ENCODE results near the gene KAZALD1.
A peak's percentile ranks its signal among the peaks of the same experiment; 100 is the strongest.

KAZALD1 gene

GRCh38 chr10:101047268-101047667 lies 14.5 kb upstream of the KAZALD1 start:
- Histone ChIP-seq H3K4me3 (ENCODE audit: low read length) (no peak overlapping the region), H2AFZ (ENCODE audit: low read depth, low read length) (no peak overlapping the region), H3K9me3 (ENCODE audit: insufficient read depth, low read length) (no peaks in the 10 kb centered on the region), H3K4me2 (ENCODE audit: low read length) (no peak overlapping the region), H4K20me1 (ENCODE audit: insufficient read depth, low read length) (no peaks in the 10 kb centered on the region), H3K79me2 (ENCODE audit: low read length) (no peaks in the 10 kb centered on the region), H3K36me3 (replicated peaks; ENCODE audit: low read depth, low read length) (no peaks in the 10 kb centered on the region), H3K4me1 (ENCODE audit: low read length) (peaks cover 15% of the 10 kb centered on the region), H3K9ac (ENCODE audit: low read length) (no peak overlapping the region), H3K27me3 (ENCODE audit: low read depth, low read length) (no peaks in the 10 kb centered on the region), H3K27ac (ENCODE audit: low read length) (no peak overlapping the region)
- TF ChIP-seq, protein P1, sequence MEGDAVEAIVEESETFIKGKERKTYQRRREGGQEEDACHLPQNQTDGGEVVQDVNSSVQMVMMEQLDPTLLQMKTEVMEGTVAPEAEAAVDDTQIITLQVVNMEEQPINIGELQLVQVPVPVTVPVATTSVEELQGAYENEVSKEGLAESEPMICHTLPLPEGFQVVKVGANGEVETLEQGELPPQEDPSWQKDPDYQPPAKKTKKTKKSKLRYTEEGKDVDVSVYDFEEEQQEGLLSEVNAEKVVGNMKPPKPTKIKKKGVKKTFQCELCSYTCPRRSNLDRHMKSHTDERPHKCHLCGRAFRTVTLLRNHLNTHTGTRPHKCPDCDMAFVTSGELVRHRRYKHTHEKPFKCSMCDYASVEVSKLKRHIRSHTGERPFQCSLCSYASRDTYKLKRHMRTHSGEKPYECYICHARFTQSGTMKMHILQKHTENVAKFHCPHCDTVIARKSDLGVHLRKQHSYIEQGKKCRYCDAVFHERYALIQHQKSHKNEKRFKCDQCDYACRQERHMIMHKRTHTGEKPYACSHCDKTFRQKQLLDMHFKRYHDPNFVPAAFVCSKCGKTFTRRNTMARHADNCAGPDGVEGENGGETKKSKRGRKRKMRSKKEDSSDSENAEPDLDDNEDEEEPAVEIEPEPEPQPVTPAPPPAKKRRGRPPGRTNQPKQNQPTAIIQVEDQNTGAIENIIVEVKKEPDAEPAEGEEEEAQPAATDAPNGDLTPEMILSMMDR (IDR thresholded peaks at IDR 0.05; ENCODE audit: low read depth, low read length) = no peak
- TF ChIP-seq EZH2phosphoT487 (IDR thresholded peaks at IDR 0.05; ENCODE audit: low read depth) = no peak

DNA sequence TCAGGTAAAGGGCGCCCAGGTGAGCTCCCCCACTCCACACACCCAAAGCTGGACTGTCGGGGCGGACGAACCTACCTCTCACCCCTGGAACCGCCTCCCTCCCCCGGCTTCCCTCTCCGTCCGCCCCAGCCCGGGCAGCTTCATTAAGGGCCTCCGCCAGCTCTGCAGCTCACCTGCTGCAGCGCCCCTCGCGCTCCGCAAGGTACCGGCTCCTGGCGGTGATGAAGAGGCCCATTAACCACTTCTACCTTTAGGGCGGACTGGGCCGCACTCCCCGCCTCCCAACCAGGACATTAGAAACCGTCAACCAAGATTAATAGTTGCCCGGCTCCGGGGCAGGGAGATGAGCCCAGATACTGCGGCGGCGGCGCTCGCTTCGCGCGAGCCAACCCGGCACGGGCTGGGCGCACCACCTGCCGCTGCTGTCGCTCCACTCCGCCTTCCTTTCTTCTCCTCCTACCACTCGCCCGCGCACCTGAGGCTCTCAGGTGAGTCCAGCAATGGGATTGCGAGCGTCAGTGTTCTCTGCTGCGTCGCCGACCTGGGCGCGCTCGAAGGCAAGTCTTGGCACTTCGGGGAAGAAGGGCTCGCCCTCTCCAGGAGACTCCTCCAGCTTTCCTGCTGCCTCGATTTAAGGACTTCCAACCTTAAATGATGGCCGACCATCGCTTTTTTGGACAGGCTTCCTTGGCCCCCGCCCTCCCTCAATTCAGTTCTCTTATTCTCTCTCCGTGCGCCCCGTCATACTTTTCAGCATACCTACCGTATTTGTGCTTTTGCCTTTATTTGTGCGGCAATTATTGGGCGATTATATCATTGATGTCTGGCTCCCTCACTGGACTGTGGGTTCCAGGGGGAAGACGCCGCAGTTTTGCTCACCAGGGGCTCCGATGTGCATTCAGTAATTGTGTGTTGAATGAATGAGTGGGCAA lies 13.6 kb upstream of the KAZALD1 start:
- H3K4me3 ChIP-seq (ENCODE audit: low read length) = no peak overlapping the region
- no peak overlapping the region for H3K9ac ChIP-seq (ENCODE audit: low read length)
- peaks cover 11% of the 10 kb centered on the region for H3K4me1 ChIP-seq (ENCODE audit: low read length)
- no peak overlapping the region for H3K4me2 ChIP-seq (ENCODE audit: low read length)
- no peak overlapping the region for H3K27ac ChIP-seq (ENCODE audit: low read length)
- H2AFZ ChIP-seq (ENCODE audit: low read depth, low read length) = no peak overlapping the region
- H4K20me1 ChIP-seq (ENCODE audit: insufficient read depth, low read length) = no peaks in the 10 kb centered on the region
- TF ChIP-seq, protein P1 (IDR thresholded peaks at IDR 0.05; ENCODE audit: low read depth, low read length) = no peak
- TF ChIP-seq EZH2phosphoT487 (IDR thresholded peaks at IDR 0.05; ENCODE audit: low read depth) = no peak
- no peaks in the 10 kb centered on the region for H3K36me3 ChIP-seq (replicated peaks; ENCODE audit: low read depth, low read length)
- no peaks in the 10 kb centered on the region for H3K79me2 ChIP-seq (ENCODE audit: low read length)
- no peaks in the 10 kb centered on the region for H3K27me3 ChIP-seq (ENCODE audit: low read depth, low read length)
- no peaks in the 10 kb centered on the region for H3K9me3 ChIP-seq (ENCODE audit: insufficient read depth, low read length)

DNA sequence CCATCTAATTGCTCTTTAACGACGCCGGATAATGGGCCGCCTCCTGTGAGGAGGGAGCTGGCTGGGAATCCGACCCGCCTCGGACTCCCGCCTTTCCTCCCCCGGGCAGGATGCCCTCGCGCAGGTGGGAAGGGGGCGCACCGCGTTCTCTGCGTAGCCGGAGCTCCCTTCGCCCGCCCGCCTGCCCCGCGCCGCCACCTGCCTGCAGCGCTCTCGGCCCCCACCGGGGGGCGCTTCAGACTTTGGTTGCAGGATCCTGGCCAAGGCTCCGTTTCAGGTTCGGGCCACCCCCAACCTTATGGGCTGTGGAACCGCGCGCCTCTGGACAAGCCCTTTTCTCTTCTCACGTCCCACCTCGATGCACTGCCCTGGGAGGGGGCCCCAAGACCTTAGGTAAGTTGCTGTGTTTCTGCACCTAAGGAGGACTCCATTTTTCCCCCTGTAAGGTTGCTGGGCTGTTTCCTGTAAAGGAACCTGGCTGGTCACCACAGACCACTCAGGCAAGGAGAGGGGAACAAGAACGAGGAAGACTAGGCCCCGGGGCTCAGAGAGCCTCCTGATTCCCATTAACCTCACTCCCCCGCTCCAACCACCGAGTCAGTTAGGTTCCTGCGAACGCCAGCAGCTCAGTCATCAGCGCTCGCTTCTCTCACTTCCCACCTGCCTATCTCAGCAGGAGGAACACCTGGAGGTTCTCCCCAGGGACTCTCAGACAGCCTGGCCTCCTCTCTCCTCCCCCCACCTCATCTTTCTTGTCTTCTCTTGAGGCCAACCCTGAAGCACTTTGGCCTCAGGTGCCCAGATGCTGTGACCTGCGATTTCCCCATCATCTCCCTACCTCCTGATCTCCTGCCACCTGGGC lies 11.3 kb upstream of the KAZALD1 start:
- Histone ChIP-seq H3K27ac (ENCODE audit: low read length) (no peak overlapping the region), H3K4me2 (ENCODE audit: low read length) (peak overlapping the region; percentile 97), H3K4me3 (ENCODE audit: low read length) (peak overlapping the region; percentile 81)

More for the DNA sequence above, 11.3 kb upstream of the KAZALD1 start:
- TF ChIP-seq, protein P1 (IDR thresholded peaks at IDR 0.05; ENCODE audit: low read depth, low read length) = peak; percentile 68
- no peak for TF ChIP-seq EZH2phosphoT487 (IDR thresholded peaks at IDR 0.05; ENCODE audit: low read depth)
- Histone ChIP-seq H3K9me3 (ENCODE audit: insufficient read depth, low read length) (no peaks in the 10 kb centered on the region), H3K36me3 (replicated peaks; ENCODE audit: low read depth, low read length) (no peaks in the 10 kb centered on the region), H3K9ac (ENCODE audit: low read length) (peak overlapping the region; percentile 61), H2AFZ (ENCODE audit: low read depth, low read length) (peak overlapping the region; percentile 97), H3K4me1 (ENCODE audit: low read length) (peaks cover 6% of the 10 kb centered on the region), H4K20me1 (ENCODE audit: insufficient read depth, low read length) (no peaks in the 10 kb centered on the region; the same call in 1 of the 2 replicates), H3K79me2 (ENCODE audit: low read length) (no peaks in the 10 kb centered on the region), H3K27me3 (ENCODE audit: low read depth, low read length) (no peaks in the 10 kb centered on the region)

Data from OCI-LY3 (cell line).